ENCODE results near the gene HSPA6. TPM values are rescaled to one million over a fixed set of nuclear protein-coding genes. Genes with fewer than 3 reads are reported as not detected.
"Not testable (repeated sequence)": the region's sequence is repeated elsewhere in the genome, so short reads cannot be mapped to it uniquely, and the experiment has no call there.

The HSPA6 gene
- total RNA-seq, 4 donors from 2014 or later, result 0.55 to 1.2 (median 0.77) TPM; not detected in 1

- H3K9me3 ChIP-seq; H3K36me3 ChIP-seq; H3K27me3 ChIP-seq; H3K4me1 ChIP-seq; intact Hi-C loops (cut with DNase I; ENCODE audit: low total_unique reads): not testable (repeated sequence)
- peak; percentile 75 to 80 for DNase-seq
- H3K4me3 ChIP-seq, result peak overlapping the region; percentile 69 to 86
- peak overlapping the region; percentile 91 to 97 for H3K27ac ChIP-seq
- peak in 1 of 4 experiments; percentile 9 for TF ChIP-seq CTCF (IDR thresholded peaks at IDR 0.05)
These were observed 5.8 kb downstream of the HSPA6 start for GRCh38 chr1:161530158-161530557.

GRCh38 chr1:161530671-161531641 is 6.6 kb downstream of the HSPA6 start:
- H3K4me3 ChIP-seq, result peak overlapping the region; percentile 69 to 86
- TF ChIP-seq POLR2A (IDR thresholded peaks at IDR 0.05) (peak in 1 of 2 donors; percentile 21), CTCF (IDR thresholded peaks at IDR 0.05) (peak in 1 of 4 experiments; percentile 4)
- H3K27ac ChIP-seq, result peak overlapping the region; percentile 91 to 97
- H3K36me3 ChIP-seq; H3K27me3 ChIP-seq; H3K9me3 ChIP-seq; H3K4me1 ChIP-seq; intact Hi-C loops (cut with DNase I; ENCODE audit: low total_unique reads): not testable (repeated sequence)
- peak; percentile 91 to 92 for DNase-seq

GRCh38 chr1:161531986-161532643 is 7.8 kb downstream of the HSPA6 start:
- intact Hi-C loops (cut with DNase I; ENCODE audit: low total_unique reads), result no loop called here
- peaks cover 0 to 7% of the 10 kb centered on the region in 2 donors for H3K4me1 ChIP-seq
- H3K36me3 ChIP-seq, result no peaks in the 10 kb centered on the region
- no peaks in the 10 kb centered on the region for H3K9me3 ChIP-seq
- DNase-seq, result no peak
- TF ChIP-seq CTCF (IDR thresholded peaks at IDR 0.05) (no peak), POLR2A (IDR thresholded peaks at IDR 0.05) (no peak)
- H3K27ac ChIP-seq, result peak overlapping the region; percentile 91 to 97
- no peaks in the 10 kb centered on the region for H3K27me3 ChIP-seq
- peak overlapping the region in 1 of 2 donors; percentile 26 for H3K4me3 ChIP-seq

- H3K9me3 ChIP-seq; H3K4me1 ChIP-seq; intact Hi-C loops (cut with DNase I; ENCODE audit: low total_unique reads); H3K27me3 ChIP-seq; H3K36me3 ChIP-seq: not testable (repeated sequence)
- H3K27ac ChIP-seq, result peak overlapping the region; percentile 91 to 97
- H3K4me3 ChIP-seq, result peak overlapping the region in 1 of 2 donors; percentile 26
- peak; percentile 43 to 52 for DNase-seq
These were observed 8.6 kb downstream of the HSPA6 start for GRCh38 chr1:161532644-161533567.

- H3K4me3 ChIP-seq; H3K9me3 ChIP-seq; H3K4me1 ChIP-seq; H3K27ac ChIP-seq; H3K27me3 ChIP-seq; intact Hi-C loops (cut with DNase I; ENCODE audit: low total_unique reads); H3K36me3 ChIP-seq; DNase-seq: not testable (repeated sequence)
These were observed 12.8 kb downstream of the HSPA6 start for GRCh38 chr1:161537068-161537669.

GRCh38 chr1:161538925-161539479 is 14.7 kb downstream of the HSPA6 start:
- H3K27me3 ChIP-seq; H3K36me3 ChIP-seq; H3K27ac ChIP-seq; H3K4me1 ChIP-seq; DNase-seq; H3K9me3 ChIP-seq; intact Hi-C loops (cut with DNase I; ENCODE audit: low total_unique reads); H3K4me3 ChIP-seq: not testable (repeated sequence)

- H3K36me3 ChIP-seq; intact Hi-C loops (cut with DNase I; ENCODE audit: low total_unique reads); H3K27me3 ChIP-seq; H3K9me3 ChIP-seq; H3K4me1 ChIP-seq: not testable (repeated sequence)
- peak; percentile 81 to 83 for DNase-seq
- peak overlapping the region; percentile 53 to 71 for H3K27ac ChIP-seq
- H3K4me3 ChIP-seq, result peak overlapping the region; percentile 29 to 41
These were observed 15.6 kb downstream of the HSPA6 start for GRCh38 chr1:161539731-161540569.

GRCh38 chr1:161540570-161540960 is 16.2 kb downstream of the HSPA6 start:
- H3K27ac ChIP-seq, result peak overlapping the region; percentile 53 to 71
- H3K4me1 ChIP-seq; DNase-seq; H3K36me3 ChIP-seq; intact Hi-C loops (cut with DNase I; ENCODE audit: low total_unique reads); H3K9me3 ChIP-seq; H3K27me3 ChIP-seq: not testable (repeated sequence)
- H3K4me3 ChIP-seq, result peak overlapping the region in 1 of 2 donors; percentile 41
